H9 (cell line): ENCODE data around the gene MAP1S. TPM values are rescaled to one million over a fixed set of nuclear protein-coding genes. Genes with fewer than 3 reads are reported as not detected.

Experiments
- total RNA-seq: library from RNA; stranded (reverse); gene quantifications from 2 replicates; pipeline ENCODE4 v1.2.1, GENCODE V29; 2021

MAP1S gene
- total RNA-seq, 1 experiment from 2014 or later: 160 TPM

Other genes with a start within 250 kb of the MAP1S start
- gene SLC27A1, start 249.0 kb upstream of the MAP1S start, total RNA-seq: 6.3 and 6.4 TPM in 2 replicates
- gene PGLS, start 207.8 kb upstream of the MAP1S start, total RNA-seq: 73.1 and 76.0 TPM in 2 replicates
- gene COLGALT1, start 163.8 kb upstream of the MAP1S start, total RNA-seq: 45.3 and 48.5 TPM in 2 replicates
- 21.6 and 22.2 TPM in 2 replicates for gene UNC13A, start 31.1 kb upstream of the MAP1S start, total RNA-seq
- 13.1 and 13.7 TPM in 2 replicates for gene FCHO1, start 32.0 kb downstream of the MAP1S start, total RNA-seq
- 0.96 and 1.0 TPM in 2 replicates for gene B3GNT3, start 75.7 kb downstream of the MAP1S start, total RNA-seq
- 0.61 and 0.63 TPM in 2 replicates for gene INSL3, start 102.0 kb downstream of the MAP1S start, total RNA-seq
- 3.3 and 3.5 TPM in 2 replicates for gene JAK3, start 128.5 kb downstream of the MAP1S start, total RNA-seq
- gene RPL18A, start 140.4 kb downstream of the MAP1S start, total RNA-seq: 2,837 and 2,851 TPM in 2 replicates
- gene SLC5A5, start 152.5 kb downstream of the MAP1S start, total RNA-seq: 1.7 and 1.8 TPM in 2 replicates
- gene CCDC124, start 213.5 kb downstream of the MAP1S start, total RNA-seq: 117 and 119 TPM in 2 replicates
- 8.4 and 9.2 TPM in 2 replicates for gene KCNN1, start 247.6 kb downstream of the MAP1S start, total RNA-seq